HG02678 (cell line): ENCODE data around the gene PRKCI.
"Not testable (repeated sequence)": the region's sequence is repeated elsewhere in the genome, so short reads cannot be mapped to it uniquely, and the experiment has no call there.

Experiments used
- ATAC-seq: cut with Tn5 transposase; IDR thresholded peaks from one replicate; pipeline ENCODE4 v1.9.1; 2021; ENCODE audit warnings: mild to moderate bottlenecking, moderate library complexity; ENCODE audit not compliant: unreplicated experiment

The PRKCI gene

GRCh38 chr3:170221924-170222646 is at the start of gene PRKCI:
Gene PRKCI (plus strand): TSS chr3:170222424. CDS start chr3:170222670, 246 bp downstream.
- ATAC-seq, result peak; percentile 97

- ATAC-seq, result peak; percentile 30
Measured at GRCh38 chr3:170178651-170179050, 43.6 kb upstream of the PRKCI start.

DNA sequence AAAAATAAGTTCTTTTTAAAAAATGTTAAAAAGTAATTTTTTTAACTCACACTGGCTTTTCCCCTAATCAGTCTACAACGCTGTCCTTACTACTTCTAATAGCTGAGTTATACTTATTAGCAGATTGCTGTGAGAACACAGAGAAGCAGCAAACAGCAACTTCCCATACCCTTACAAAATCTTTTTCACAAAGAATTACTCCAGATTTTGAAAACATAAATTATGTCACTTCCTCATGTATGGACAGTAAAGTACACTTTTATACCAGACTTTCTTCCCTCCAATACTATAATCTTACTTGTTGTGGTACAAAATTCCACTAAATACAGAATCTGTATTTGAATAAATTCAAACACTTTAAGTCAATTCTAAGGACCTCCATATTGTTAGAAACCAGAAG is 42.8 kb upstream of the PRKCI start:
- ATAC-seq, result no peak

GRCh38 chr3:170180079-170180907 is 41.9 kb upstream of the PRKCI start:
- ATAC-seq, result peak; percentile 24

GRCh38 chr3:170180908-170181885 is 41.0 kb upstream of the PRKCI start, which contains the start of gene PHC3:
Gene PHC3 (minus strand): TSS chr3:170181733. CDS start chr3:170181715, 18 bp downstream.
- ATAC-seq, result peak; percentile 75

DNA sequence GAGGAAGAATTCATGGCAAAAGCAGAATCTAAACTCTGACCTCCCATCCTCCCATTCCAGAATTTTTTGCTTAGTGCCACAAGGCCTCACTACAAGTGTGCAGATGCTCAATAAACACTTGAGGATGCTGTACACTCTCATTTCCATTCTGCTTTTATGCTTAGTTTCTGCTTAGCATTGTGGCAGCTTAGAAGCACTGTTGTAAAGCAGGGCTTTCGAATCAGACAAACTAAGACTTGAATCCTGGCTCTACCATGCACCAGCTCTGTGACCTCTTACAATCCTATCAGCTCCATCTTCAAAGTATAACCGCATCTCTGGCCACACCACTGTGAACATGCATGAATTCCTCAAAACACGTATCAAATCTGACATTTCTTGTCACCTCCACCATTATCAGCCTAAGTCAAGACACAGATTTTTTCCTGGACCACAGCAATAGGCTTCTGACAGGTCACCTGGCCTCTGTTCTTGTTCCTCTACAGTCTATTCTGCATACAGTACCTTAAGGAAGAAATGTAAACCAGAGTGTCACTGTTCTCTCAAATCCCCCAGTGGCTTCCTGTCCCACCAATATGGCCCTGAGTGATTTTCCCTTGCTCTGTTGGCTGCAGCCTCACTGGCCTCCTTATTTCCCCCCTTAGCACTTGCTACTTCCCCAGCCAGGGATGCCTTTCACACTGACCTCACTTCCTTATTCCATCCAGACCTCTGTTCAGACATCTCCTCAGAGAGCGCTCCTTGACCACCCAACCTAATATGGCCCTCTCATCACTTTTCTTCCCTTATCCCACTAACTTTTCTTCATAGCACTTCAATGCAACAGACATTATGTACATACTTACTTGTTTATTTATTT is 32.6 kb upstream of the PRKCI start:
- ATAC-seq, result no peak

DNA sequence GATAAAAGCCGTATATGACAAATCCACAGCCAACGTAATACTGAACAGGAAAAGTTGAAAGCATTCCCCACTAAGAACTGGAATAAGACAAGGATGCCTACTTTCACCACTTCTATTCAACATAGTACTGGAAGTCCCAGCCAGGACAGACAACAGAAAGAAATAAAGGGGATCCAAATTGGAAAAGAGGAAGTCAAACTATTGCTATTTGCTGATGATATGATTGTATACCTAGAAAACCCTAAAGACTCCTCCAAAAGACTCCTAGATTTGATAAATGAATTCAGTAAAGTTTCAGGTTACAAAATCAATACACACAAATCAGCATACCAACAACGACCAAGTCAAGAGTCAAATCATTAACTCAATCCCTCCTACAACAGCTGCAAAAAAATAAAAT is 26.5 kb upstream of the PRKCI start:
- not testable (repeated sequence) for ATAC-seq

DNA sequence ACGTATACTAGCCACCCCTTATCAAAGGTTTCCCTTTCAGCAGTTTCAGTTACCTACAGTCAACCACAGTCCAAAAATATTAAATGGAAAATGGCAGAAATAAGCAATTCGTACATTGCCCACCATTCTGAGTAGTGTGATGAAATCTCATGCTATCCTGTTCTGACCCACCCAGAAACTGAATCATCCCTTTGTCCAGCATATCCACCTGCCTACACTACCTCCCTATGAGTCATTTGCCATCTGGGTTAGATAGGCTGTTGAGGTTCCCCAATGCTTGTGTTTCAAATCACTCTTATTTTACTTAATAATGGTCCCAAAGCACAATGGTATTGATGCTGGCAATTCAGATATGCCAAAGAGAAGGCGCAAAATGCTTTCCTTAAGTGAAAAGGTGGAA is 25.4 kb upstream of the PRKCI start:
- no peak for ATAC-seq

DNA sequence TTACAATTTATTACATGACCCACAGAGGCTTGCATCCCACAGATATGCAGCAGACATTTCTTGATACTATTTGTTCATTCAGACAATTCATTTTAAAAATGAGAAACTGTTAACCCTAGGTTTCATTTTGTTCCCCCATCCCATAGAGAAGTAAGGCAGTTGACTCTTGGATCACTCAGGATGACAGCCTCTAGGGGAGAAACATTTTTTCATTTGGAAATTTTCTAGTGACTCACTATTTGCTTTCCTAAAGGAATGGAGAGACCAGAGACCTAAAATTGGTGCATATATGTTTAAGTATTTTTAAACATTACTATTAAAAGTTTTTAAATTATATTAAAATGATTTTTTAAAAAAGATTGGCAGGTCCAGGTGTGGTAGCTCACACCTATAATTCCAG is 21.2 kb upstream of the PRKCI start:
- ATAC-seq, result no peak

DNA sequence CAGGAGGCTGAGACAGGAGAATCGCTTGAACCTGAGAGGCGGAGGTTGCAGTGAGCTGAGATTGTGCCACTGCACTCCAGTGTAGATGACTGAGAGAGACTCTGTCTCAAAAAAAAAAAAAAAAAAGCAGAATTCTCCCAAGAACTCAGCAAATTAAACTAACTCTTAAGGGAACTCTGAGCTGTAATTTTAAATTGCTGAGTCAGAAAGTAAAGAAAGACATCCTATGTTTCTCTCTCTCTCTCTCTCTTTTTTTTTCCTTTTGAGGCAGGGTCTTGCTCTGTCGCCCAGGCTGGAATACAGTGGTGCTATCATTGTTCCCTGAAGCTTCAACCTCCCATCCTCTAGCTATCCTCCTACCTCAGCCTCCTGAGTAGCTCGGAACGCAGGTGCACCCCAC is 20.7 kb upstream of the PRKCI start:
- ATAC-seq, result no peak

DNA sequence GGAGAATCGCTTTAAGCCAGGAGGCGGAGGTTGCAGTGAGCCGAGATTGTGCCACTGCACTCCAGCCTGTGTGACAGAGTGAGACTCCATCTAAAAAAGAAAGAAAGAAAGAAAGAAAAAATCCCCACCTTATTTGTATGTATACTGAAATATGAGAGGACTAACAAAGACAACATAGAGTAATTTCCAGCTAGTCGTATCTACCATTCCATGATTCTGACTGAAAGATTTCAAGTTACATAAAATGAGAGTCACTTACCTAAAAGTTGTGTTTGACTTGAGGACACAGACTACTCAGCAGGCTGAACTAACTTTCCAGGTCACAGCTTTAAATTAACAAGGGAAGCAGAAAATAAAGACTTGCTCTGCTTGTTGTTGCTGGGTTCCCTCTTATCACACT is 18.8 kb upstream of the PRKCI start:
- ATAC-seq, result no peak

- no peak for ATAC-seq
Measured at GRCh38 chr3:170204023-170204472, 18.2 kb upstream of the PRKCI start.

DNA sequence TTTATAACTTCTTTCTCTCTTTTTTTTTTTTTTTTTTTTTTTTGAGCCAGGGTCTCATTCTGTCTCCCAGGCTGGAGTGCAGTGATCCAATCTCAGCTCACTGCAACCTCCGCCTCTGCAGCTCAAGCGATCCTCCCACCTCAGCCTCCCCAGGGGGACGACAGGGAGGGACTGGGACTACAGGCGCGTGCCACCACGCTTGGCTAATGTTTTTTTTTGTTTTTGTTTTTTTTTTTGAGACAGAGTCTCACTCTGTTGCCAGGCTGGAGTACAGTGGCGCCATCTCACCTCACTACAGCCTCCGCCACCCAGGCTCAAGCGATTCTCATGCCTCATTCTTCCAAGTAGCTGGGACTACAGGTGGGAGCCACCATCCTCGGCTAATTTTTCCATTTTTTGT is 17.7 kb upstream of the PRKCI start:
- no peak for ATAC-seq

GRCh38 chr3:170205302-170205701 is 16.9 kb upstream of the PRKCI start:
- ATAC-seq, result no peak

DNA sequence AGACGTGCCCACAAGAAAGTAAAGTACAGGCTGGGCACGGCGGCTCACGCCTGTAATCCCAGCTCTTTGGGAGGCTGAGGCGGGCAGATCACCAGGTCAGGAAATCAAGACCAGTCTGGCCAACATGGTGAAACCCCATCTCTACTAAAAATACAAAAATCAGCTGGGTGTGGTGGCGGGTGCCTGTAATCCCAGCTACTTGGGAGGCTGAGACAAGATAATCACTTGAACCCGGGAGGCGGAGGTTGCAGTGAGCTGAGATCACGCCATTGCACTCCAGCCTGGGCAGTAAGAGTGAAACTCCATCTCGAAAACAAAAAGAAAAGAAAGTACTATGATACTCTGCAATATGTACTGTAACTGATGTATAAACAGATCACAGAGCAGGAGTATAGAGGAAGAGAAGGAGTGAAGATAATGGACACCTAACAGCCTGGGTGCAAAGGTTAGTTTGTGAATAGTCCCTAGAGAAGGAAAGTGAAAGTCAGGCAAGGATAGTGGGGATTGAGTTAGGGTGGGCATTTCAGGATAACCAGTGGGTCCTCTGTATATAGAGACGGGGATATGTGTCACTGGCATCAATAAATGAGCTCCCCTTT is 16.0 kb upstream of the PRKCI start:
- not testable (repeated sequence) for ATAC-seq

GRCh38 chr3:170207717-170208116 is 14.5 kb upstream of the PRKCI start:
- ATAC-seq, result no peak

DNA sequence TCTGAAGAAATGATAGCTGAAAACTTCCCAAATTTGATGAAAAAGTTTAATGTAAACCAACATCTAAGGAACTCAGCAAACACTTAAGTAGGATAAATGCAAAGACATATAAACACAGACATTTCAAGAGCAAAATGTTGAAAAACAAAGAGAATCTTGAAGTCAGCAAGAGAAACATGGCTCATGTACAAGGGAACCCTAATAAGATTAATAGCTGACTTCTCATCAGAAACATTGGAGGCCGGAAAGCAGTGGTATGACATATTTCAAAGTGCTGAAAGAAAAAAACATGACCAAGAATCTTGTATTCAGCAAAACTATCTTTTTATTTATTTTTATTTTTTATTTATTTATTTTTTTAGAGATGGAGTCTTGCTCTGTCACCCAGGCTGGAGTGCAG is 10.6 kb upstream of the PRKCI start:
- ATAC-seq, result no peak

- ATAC-seq, result no peak
Measured at GRCh38 chr3:170219850-170220249, 2.4 kb upstream of the PRKCI start.

DNA sequence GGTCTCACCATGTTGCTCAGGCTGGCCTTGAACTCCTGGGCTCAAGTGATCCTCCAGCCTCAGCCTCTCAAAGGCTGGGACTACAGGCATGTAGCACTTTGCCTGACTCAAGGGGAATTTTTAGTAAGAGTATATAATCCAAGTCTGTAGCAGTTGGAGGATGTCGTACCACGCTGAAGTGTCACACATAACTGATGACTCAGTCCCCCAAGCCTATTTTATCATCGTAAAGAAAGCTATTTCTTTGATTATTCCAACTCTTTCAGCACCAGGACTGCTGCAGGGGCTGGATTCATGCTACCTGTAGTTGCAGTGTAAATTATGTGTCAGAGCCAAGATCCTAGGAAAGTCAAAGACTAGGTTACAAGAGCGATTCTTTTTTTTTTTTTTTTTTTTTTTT is 1.4 kb upstream of the PRKCI start:
- ATAC-seq, result no peak
